ENCODE data around the gene CPS1. TPM values are rescaled to one million over a fixed set of nuclear protein-coding genes. Genes with fewer than 3 reads are reported as not detected.

The CPS1 gene
- total RNA-seq, 1 donor from 2014 or later: 8.0 TPM

DNA sequence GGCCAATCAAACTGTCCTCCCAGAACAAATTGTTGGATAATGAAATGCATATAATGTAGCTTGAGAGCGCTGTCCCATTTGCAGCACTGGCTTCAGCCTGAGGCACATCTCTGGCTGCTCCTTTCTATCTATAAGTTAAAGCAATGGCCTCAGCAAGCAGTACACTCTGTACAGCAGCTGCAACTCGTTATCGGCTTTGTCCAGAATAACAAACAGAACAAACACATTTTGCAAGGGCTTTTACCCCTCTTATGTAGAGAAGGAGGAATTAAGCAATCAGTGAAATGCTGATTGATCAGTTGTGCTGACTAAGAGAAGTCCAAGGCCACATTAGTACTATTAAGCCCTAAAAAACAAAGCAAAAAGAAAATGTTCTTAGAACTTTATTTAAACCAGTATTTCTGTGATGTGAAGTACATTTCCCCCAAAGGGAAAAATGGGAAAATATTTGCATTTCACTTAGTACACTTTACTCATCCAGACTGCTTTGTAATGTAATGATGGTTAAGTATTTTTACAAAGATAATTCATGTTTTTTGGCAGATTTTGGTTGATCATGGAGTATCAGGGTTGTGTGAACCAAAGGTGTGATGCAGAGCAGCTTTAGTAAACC is 15.0 kb upstream of the CPS1 start:
- Histone ChIP-seq H2AFZ (ENCODE audit: low read depth, low read length) (no peak overlapping the region), H3K9ac (ENCODE audit: low read length) (no peak overlapping the region), H3K27me3 (ENCODE audit: insufficient read depth, low read length) (no peaks in the 10 kb centered on the region), H3K27ac (ENCODE audit: low read depth, low read length) (no peak overlapping the region), H3K4me1 (ENCODE audit: insufficient read depth, low read length) (no peaks in the 10 kb centered on the region), H3K9me3 (ENCODE audit: insufficient read depth, low read depth, low read length) (no peaks in the 10 kb centered on the region), H3K4me3 (ENCODE audit: insufficient read depth, low read depth, low read length) (no peak overlapping the region), H3K79me2 (ENCODE audit: insufficient read depth, low read length) (no peaks in the 10 kb centered on the region), H3K4me2 (ENCODE audit: low read length) (no peak overlapping the region), H3K36me3 (ENCODE audit: insufficient read depth, low read length) (no peaks in the 10 kb centered on the region), H4K20me1 (ENCODE audit: insufficient read depth, low read length) (no peaks in the 10 kb centered on the region)
- H3K27me3 Mint-ChIP-seq (ENCODE audit: low read depth, unreplicated experiment): no peaks in the 10 kb centered on the region
- no peak overlapping the region for H3K27ac Mint-ChIP-seq (ENCODE audit: unreplicated experiment)
- FAIRE-seq: no peak
- no peaks in the 10 kb centered on the region for H3K9me3 Mint-ChIP-seq (ENCODE audit: unreplicated experiment)
- no peak overlapping the region for H3K4me3 Mint-ChIP-seq (ENCODE audit: unreplicated experiment)
- TF ChIP-seq, protein P1, sequence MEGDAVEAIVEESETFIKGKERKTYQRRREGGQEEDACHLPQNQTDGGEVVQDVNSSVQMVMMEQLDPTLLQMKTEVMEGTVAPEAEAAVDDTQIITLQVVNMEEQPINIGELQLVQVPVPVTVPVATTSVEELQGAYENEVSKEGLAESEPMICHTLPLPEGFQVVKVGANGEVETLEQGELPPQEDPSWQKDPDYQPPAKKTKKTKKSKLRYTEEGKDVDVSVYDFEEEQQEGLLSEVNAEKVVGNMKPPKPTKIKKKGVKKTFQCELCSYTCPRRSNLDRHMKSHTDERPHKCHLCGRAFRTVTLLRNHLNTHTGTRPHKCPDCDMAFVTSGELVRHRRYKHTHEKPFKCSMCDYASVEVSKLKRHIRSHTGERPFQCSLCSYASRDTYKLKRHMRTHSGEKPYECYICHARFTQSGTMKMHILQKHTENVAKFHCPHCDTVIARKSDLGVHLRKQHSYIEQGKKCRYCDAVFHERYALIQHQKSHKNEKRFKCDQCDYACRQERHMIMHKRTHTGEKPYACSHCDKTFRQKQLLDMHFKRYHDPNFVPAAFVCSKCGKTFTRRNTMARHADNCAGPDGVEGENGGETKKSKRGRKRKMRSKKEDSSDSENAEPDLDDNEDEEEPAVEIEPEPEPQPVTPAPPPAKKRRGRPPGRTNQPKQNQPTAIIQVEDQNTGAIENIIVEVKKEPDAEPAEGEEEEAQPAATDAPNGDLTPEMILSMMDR (IDR thresholded peaks at IDR 0.05; ENCODE audit: insufficient read depth, low read depth, low read length): no peak
- TF ChIP-seq EZH2 (IDR thresholded peaks at IDR 0.05; ENCODE audit: insufficient read depth, low read length): no peak
- no peaks in the 10 kb centered on the region for H3K36me3 Mint-ChIP-seq (ENCODE audit: low read depth, unreplicated experiment)
- H3K4me1 Mint-ChIP-seq (ENCODE audit: low read depth, unreplicated experiment): no peaks in the 10 kb centered on the region
- no peak for DNase-seq (ENCODE audit: low read depth)

DNA sequence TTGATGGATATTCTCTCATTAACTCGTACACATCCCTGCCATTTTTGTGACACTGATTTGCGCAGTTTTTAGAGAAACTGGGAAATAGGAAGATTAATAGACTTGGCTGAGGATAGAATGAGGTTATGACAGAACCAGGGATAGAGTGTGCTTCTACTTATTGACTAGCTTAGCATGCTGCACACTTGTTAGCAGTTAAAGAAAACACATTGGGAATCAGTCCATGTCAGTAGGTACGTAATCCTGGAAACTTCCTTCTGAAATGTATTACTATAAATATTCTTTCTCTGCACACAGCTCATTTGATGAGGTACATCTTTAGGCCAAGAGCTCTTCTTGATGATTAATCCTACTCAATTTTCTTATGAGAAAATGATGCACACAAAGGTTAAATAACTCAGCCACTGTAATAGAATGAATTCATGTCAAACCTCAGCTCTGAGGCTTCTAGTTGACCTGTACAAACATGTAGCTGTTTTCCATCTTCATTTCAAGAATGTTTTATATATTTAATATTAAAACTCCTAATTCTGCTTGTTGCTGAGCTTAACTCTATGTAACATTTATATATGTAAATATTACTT is 12.3 kb upstream of the CPS1 start:
- no peaks in the 10 kb centered on the region for H3K27me3 ChIP-seq (ENCODE audit: insufficient read depth, low read length)
- H3K4me3 ChIP-seq (ENCODE audit: insufficient read depth, low read depth, low read length): no peak overlapping the region
- no peak overlapping the region for H3K27ac ChIP-seq (ENCODE audit: low read depth, low read length)
- no peaks in the 10 kb centered on the region for H3K4me1 ChIP-seq (ENCODE audit: insufficient read depth, low read length)
- no peaks in the 10 kb centered on the region for H4K20me1 ChIP-seq (ENCODE audit: insufficient read depth, low read length)
- Mint-ChIP-seq H3K4me1 (ENCODE audit: low read depth, unreplicated experiment) (no peaks in the 10 kb centered on the region), H3K27me3 (ENCODE audit: low read depth, unreplicated experiment) (no peaks in the 10 kb centered on the region), H3K9me3 (ENCODE audit: unreplicated experiment) (no peaks in the 10 kb centered on the region), H3K27ac (ENCODE audit: unreplicated experiment) (no peak overlapping the region), H3K4me3 (ENCODE audit: unreplicated experiment) (no peak overlapping the region), H3K36me3 (ENCODE audit: low read depth, unreplicated experiment) (no peaks in the 10 kb centered on the region)
- no peaks in the 10 kb centered on the region for H3K79me2 ChIP-seq (ENCODE audit: insufficient read depth, low read length)
- no peaks in the 10 kb centered on the region for H3K36me3 ChIP-seq (ENCODE audit: insufficient read depth, low read length)
- FAIRE-seq (no peak), DNase-seq (ENCODE audit: low read depth) (no peak)
- H2AFZ ChIP-seq (ENCODE audit: low read depth, low read length): no peak overlapping the region
- no peak overlapping the region for H3K4me2 ChIP-seq (ENCODE audit: low read length)
- no peak overlapping the region for H3K9ac ChIP-seq (ENCODE audit: low read length)
- no peaks in the 10 kb centered on the region for H3K9me3 ChIP-seq (ENCODE audit: insufficient read depth, low read depth, low read length)
- no peak for TF ChIP-seq EZH2 (IDR thresholded peaks at IDR 0.05; ENCODE audit: insufficient read depth, low read length)
- TF ChIP-seq, protein P1 (IDR thresholded peaks at IDR 0.05; ENCODE audit: insufficient read depth, low read depth, low read length): no peak

DNA sequence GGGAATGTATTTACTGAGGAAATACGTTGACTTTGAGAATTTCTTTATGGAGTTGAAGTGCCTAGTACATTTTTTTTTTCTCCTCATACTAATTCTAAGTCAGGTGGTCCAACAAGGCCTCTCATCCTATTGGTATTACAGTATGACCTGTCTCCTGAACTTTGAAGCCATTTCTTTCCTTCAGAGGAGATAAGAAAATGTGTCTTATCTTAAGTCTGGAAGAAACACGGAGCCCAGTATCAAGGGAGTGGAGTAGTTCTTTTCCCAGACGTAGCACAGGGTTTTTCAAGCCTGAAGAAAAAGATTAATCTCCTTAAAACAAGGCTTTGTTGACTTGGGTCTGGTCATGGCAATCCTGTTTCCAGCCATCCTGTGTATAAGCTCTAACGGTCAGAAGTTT is 11.6 kb upstream of the CPS1 start:
- Histone ChIP-seq H3K4me1 (ENCODE audit: insufficient read depth, low read length) (no peaks in the 10 kb centered on the region), H3K4me3 (ENCODE audit: insufficient read depth, low read depth, low read length) (no peak overlapping the region), H3K9me3 (ENCODE audit: insufficient read depth, low read depth, low read length) (no peaks in the 10 kb centered on the region), H3K36me3 (ENCODE audit: insufficient read depth, low read length) (no peaks in the 10 kb centered on the region), H3K27me3 (ENCODE audit: insufficient read depth, low read length) (no peaks in the 10 kb centered on the region), H3K27ac (ENCODE audit: low read depth, low read length) (no peak overlapping the region), H3K9ac (ENCODE audit: low read length) (no peak overlapping the region), H3K79me2 (ENCODE audit: insufficient read depth, low read length) (no peaks in the 10 kb centered on the region), H3K4me2 (ENCODE audit: low read length) (no peak overlapping the region), H2AFZ (ENCODE audit: low read depth, low read length) (no peak overlapping the region), H4K20me1 (ENCODE audit: insufficient read depth, low read length) (no peaks in the 10 kb centered on the region)
- FAIRE-seq (no peak), DNase-seq (ENCODE audit: low read depth) (no peak)
- TF ChIP-seq, protein P1 (IDR thresholded peaks at IDR 0.05; ENCODE audit: insufficient read depth, low read depth, low read length): no peak
- TF ChIP-seq EZH2 (IDR thresholded peaks at IDR 0.05; ENCODE audit: insufficient read depth, low read length): no peak
- H3K27me3 Mint-ChIP-seq (ENCODE audit: low read depth, unreplicated experiment): no peaks in the 10 kb centered on the region
- no peaks in the 10 kb centered on the region for H3K9me3 Mint-ChIP-seq (ENCODE audit: unreplicated experiment)
- no peak overlapping the region for H3K4me3 Mint-ChIP-seq (ENCODE audit: unreplicated experiment)
- H3K27ac Mint-ChIP-seq (ENCODE audit: unreplicated experiment): no peak overlapping the region
- H3K4me1 Mint-ChIP-seq (ENCODE audit: low read depth, unreplicated experiment): no peaks in the 10 kb centered on the region
- no peaks in the 10 kb centered on the region for H3K36me3 Mint-ChIP-seq (ENCODE audit: low read depth, unreplicated experiment)

Measured in astrocyte (in vitro differentiated cells and primary cell).